AG04449 (cell line): Measurements from ENCODE around the gene FSTL1.
A peak's percentile ranks its signal among the peaks of the same experiment; 100 is the strongest.

Experiments used
- CTCF ChIA-PET: fragments of 350-600 bp; formaldehyde crosslinking; extraction: SDS; loops from one replicate; lab custom pipeline; 2021; ENCODE audit warnings: antibody characterized with exemption; lab: Yijun Ruan, JAX
- POLR2A ChIA-PET: fragments of 400-600, 350-600 bp; formaldehyde crosslinking; extraction: SDS; loops from one replicate; lab custom pipeline; 2020; ENCODE audit warnings: antibody characterized with exemption, inconsistent platforms; lab: Yijun Ruan, JAX
- DNase-seq: peaks from one replicate; pipeline ENCODE4 v3.0.0-alpha.2; 2010; ENCODE audit warnings: low read depth, low spot score
- H3K4me3 ChIP-seq: 2 replicates; pipeline ENCODE4 v1.5.1; 2011; ENCODE audit warnings: low read depth, mild to moderate bottlenecking, control low read depth, low read length
- CTCF ChIP-seq: IDR thresholded peaks from one replicate; pipeline ENCODE4 v1.5.1; 2011; ENCODE audit warnings: mild to moderate bottlenecking, moderate library complexity, low read length, control low read depth, inconsistent platforms; ENCODE audit not compliant: insufficient read depth; ENCODE audit errors: missing control alignments

Gene FSTL1

GRCh38 chr3:120448756-120449155 is 2.0 kb downstream of the FSTL1 start:
- CTCF ChIA-PET, result interaction anchor here (0.6 to 2.7 kb wide), 12 partner anchors 12 to 119 kb away, joined by 3 to 20 read pairs (median 4); no protein-coding TSS in a partner anchor
- TF ChIP-seq CTCF, result no peak
- H3K4me3 ChIP-seq, result peak overlapping the region; percentile 89
- POLR2A ChIA-PET, result interaction anchor here (1.1 to 2.9 kb wide), 10 partner anchors 9 to 110 kb away, joined by 3 to 31 read pairs (median 7); no protein-coding TSS in a partner anchor
- DNase-seq, result no peak

GRCh38 chr3:120446891-120447668 is 3.7 kb downstream of the FSTL1 start:
- POLR2A ChIA-PET, result no interaction called here
- no peak for DNase-seq
- peak overlapping the region; percentile 89 for H3K4me3 ChIP-seq
- CTCF ChIA-PET, result interaction anchor here (1.1 to 11.0 kb wide), 8 partner anchors 8 to 112 kb away, joined by 3 to 108 read pairs (median 5); no protein-coding TSS in a partner anchor
- TF ChIP-seq CTCF, result no peak

- H3K4me3 ChIP-seq, result peak overlapping the region; percentile 6; the same call in 1 of the 2 replicates
- no peak for DNase-seq
- no peak for TF ChIP-seq CTCF
- ChIA-PET POLR2A (no interaction called here), CTCF (interaction anchor here (0.6 to 11.0 kb wide), 11 partner anchors 8 to 201 kb away, joined by 3 to 108 read pairs (median 4); no protein-coding TSS in a partner anchor)
Measured at GRCh38 chr3:120445654-120446053, 5.1 kb downstream of the FSTL1 start.

GRCh38 chr3:120443626-120444123 is 7.1 kb downstream of the FSTL1 start:
- H3K4me3 ChIP-seq, result no peak overlapping the region
- no peak for DNase-seq
- POLR2A ChIA-PET, result interaction anchor here (0.9 to 1.1 kb wide), 2 partner anchors 14 to 25 kb away, joined by 3 read pairs; no protein-coding TSS in a partner anchor
- TF ChIP-seq CTCF, result no peak
- CTCF ChIA-PET, result interaction anchor here (0.8 to 11.0 kb wide), 17 partner anchors 9 to 200 kb away, joined by 3 to 108 read pairs (median 3); no protein-coding TSS in a partner anchor

GRCh38 chr3:120442975-120443517 is 7.7 kb downstream of the FSTL1 start:
- ChIA-PET POLR2A (interaction anchor here (0.9 to 1.1 kb wide), 2 partner anchors 13 to 24 kb away, joined by 3 read pairs; no protein-coding TSS in a partner anchor), CTCF (interaction anchor here (0.8 to 11.0 kb wide), 17 partner anchors 9 to 200 kb away, joined by 3 to 108 read pairs (median 3); no protein-coding TSS in a partner anchor)
- H3K4me3 ChIP-seq, result no peak overlapping the region
- peak; percentile 21 for TF ChIP-seq CTCF
- DNase-seq, result no peak

GRCh38 chr3:120441776-120442175 is 9.0 kb downstream of the FSTL1 start:
- CTCF ChIA-PET, result interaction anchor here (1.0 to 11.0 kb wide), 6 partner anchors 9 to 117 kb away, joined by 3 to 108 read pairs (median 5); no protein-coding TSS in a partner anchor
- POLR2A ChIA-PET, result no interaction called here
- H3K4me3 ChIP-seq, result no peak overlapping the region
- no peak for TF ChIP-seq CTCF
- no peak for DNase-seq
